Ishikawa (cell line): ENCODE data around the gene SLC7A14.

ENCODE experiments used
- CEBPB ChIP-seq: IDR thresholded peaks from 2 replicates; pipeline ENCODE4 v1.6.1; 2012
- CREB1 ChIP-seq: IDR thresholded peaks from 2 replicates; pipeline ENCODE4 v1.6.1; 2012; ENCODE audit warnings: low read depth
- EP300 ChIP-seq: IDR thresholded peaks from 2 replicates; pipeline ENCODE4 v1.6.1; 2012; ENCODE audit warnings: borderline replicate concordance
- NFIC ChIP-seq: IDR thresholded peaks from 2 replicates; pipeline ENCODE4 v1.6.1; 2012
- TCF12 ChIP-seq: IDR thresholded peaks from 2 replicates; pipeline ENCODE4 v1.6.1; 2012; ENCODE audit warnings: low read depth
- TEAD4 ChIP-seq: IDR thresholded peaks from 2 replicates; pipeline ENCODE4 v1.6.1; 2012
- YY1 ChIP-seq: IDR thresholded peaks from 2 replicates; pipeline ENCODE4 v1.6.1; 2012; ENCODE audit warnings: low read depth

- TF ChIP-seq NFIC (no peak), TEAD4 (no peak), EP300 (no peak), YY1 (no peak), CREB1 (no peak), TCF12 (no peak), CEBPB (no peak)
Measured at GRCh38 chr3:170467571-170468147, 118.2 kb downstream of the SLC7A14 start.
